Sigmoid colon (tissue), 7 donors: ENCODE results near the gene TRIM45. TPM values are rescaled to one million over a fixed set of nuclear protein-coding genes. Genes with fewer than 3 reads are reported as not detected.
"Not testable (repeated sequence)": the region's sequence is repeated elsewhere in the genome, so short reads cannot be mapped to it uniquely, and the experiment has no call there.

Source experiments
- DNase-seq: peaks from one replicate; pipeline ENCODE4 v3.0.0-alpha.2; 2019
- H3K27ac ChIP-seq, 4 donors: fragments of 200-600 bp; sonication (generic); one replicate each; pipeline ENCODE4 v1.5.1; 2016 to 2019; ENCODE audit warnings: mild to moderate bottlenecking in 1 of 4
- H3K27me3 ChIP-seq, 3 donors: fragments of 200-600 bp; sonication (generic); one replicate each; pipeline ENCODE4 v1.5.1; 2019; ENCODE audit warnings: mild to moderate bottlenecking in 1 of 3
- H3K36me3 ChIP-seq, 4 donors: fragments of 200-600 bp; sonication (generic); one replicate each; pipeline ENCODE4 v1.5.1; 2016 to 2019
- H3K4me1 ChIP-seq, 4 donors: fragments of 200-600 bp; sonication (generic); one replicate each; pipeline ENCODE4 v1.5.1; 2017 to 2019
- H3K4me3 ChIP-seq, 4 donors: fragments of 200-600 bp; sonication (generic); one replicate each; pipeline ENCODE4 v1.5.1; 2017 to 2019; ENCODE audit warnings: mild to moderate bottlenecking in 2 of 4, moderate library complexity in 1 of 4
- H3K9me3 ChIP-seq, 4 donors: fragments of 200-600 bp in 3 of 4; sonication (generic) in 3 of 4; one replicate each; pipeline versions ENCODE4 v1.5.1 to v1.6.1; 2013 to 2019
- CTCF ChIP-seq, 4 experiments: fragments of 450-650 bp in 3 of 4; fragments of 200-600 bp in 1 of 4; IDR thresholded peaks; one replicate each; pipeline ENCODE4 v1.5.1; 2016 to 2019; ENCODE audit warnings: antibody characterized with exemption in 4 of 4, mild to moderate bottlenecking in 3 of 4, moderate library complexity in 2 of 4
- EP300 ChIP-seq, 4 donors: sonication (generic); formaldehyde crosslinking; IDR thresholded peaks; one replicate each; pipeline ENCODE4 v1.6.1; 2017; ENCODE audit warnings: antibody characterized with exemption in 4 of 4
- POLR2A ChIP-seq, 2 donors: fragments of 450-650 bp; IDR thresholded peaks; one replicate each; pipeline ENCODE4 v1.6.1; 2016; ENCODE audit warnings: antibody characterized with exemption in 2 of 2, mild to moderate bottlenecking in 2 of 2, moderate library complexity in 2 of 2
- POLR2AphosphoS5 ChIP-seq, 4 donors: sonication (generic); formaldehyde crosslinking; IDR thresholded peaks; one replicate each; pipeline ENCODE4 v1.6.1; 2017; ENCODE audit warnings: antibody characterized with exemption in 4 of 4
- WGBS, 2 donors: extraction: QIAGEN DNeasy Blood & Tissue Kit; methylation state at CpG; one replicate each; pipeline ENCODE4 v1.1.7; 2013; 5-methylcytosine and 5-hydroxymethylcytosine counted together
- intact Hi-C: fragments of 100-400 bp; cut with DNase I; formaldehyde crosslinking; loops from one replicate; pipeline ENCODE4 v1.15.1; 2023
- polyA plus RNA-seq, 3 donors: library from polyadenylated mRNA; stranded (reverse); fragments of 200-250 nt; gene quantifications; one replicate each; pipeline ENCODE4 v1.2.3, GENCODE V29; 2013
- total RNA-seq, 4 donors: library from RNA; depleted of rRNA; stranded (reverse); fragments of >200 nt; gene quantifications; one replicate each; pipeline ENCODE4 v1.1.0, GENCODE V29; 2016
- donor health status: healthy with polysubstance abuse.
- donor health status: Bipolar disorder and iron deficiency.
- donor health status: healthy.

Gene TRIM45
- total and polyA plus RNA-seq, 7 donors, result 0.46 to 9.1 (median 2.1) TPM

GRCh38 chr1:117104986-117105385 is 16.6 kb downstream of the TRIM45 start:
- H3K9me3 ChIP-seq, result no peaks in the 10 kb centered on the region
- WGBS, 2 donors, result 85 to 90% methylated on average over 3 of the region's 3 CpGs
- TF ChIP-seq CTCF (IDR thresholded peaks at IDR 0.05) (no peak), POLR2AphosphoS5 (IDR thresholded peaks at IDR 0.05) (no peak), POLR2A (IDR thresholded peaks at IDR 0.05) (no peak), EP300 (IDR thresholded peaks at IDR 0.05) (no peak)
- no peaks in the 10 kb centered on the region for H3K4me1 ChIP-seq
- intact Hi-C loops, result no loop called here
- no peak for DNase-seq
- H3K4me3 ChIP-seq, result no peak overlapping the region
- H3K27ac ChIP-seq, result no peak overlapping the region
- H3K36me3 ChIP-seq, result peaks cover 0 to 16% (median 3%) of the 10 kb centered on the region in 4 donors
- no peaks in the 10 kb centered on the region for H3K27me3 ChIP-seq

GRCh38 chr1:117101858-117102257 is 19.7 kb downstream of the TRIM45 start:
- 97 to 98% methylated on average over 3 of the region's 3 CpGs for WGBS, 2 donors
- H3K4me3 ChIP-seq, DNase-seq, intact Hi-C loops, H3K27me3 ChIP-seq, H3K4me1 ChIP-seq, H3K27ac ChIP-seq, H3K9me3 ChIP-seq: not testable (repeated sequence)
- H3K36me3 ChIP-seq, result peaks cover 0 to 26% (median 5%) of the 10 kb centered on the region in 4 donors

- Histone ChIP-seq H3K27ac (no peak overlapping the region), H3K4me3 (no peak overlapping the region), H3K4me1 (no peaks in the 10 kb centered on the region), H3K27me3 (no peaks in the 10 kb centered on the region), H3K9me3 (no peaks in the 10 kb centered on the region), H3K36me3 (peaks cover 0 to 26% (median 4%) of the 10 kb centered on the region in 4 donors)
- TF ChIP-seq EP300 (IDR thresholded peaks at IDR 0.05), result no peak
- no peak for TF ChIP-seq CTCF (IDR thresholded peaks at IDR 0.05)
- TF ChIP-seq POLR2AphosphoS5 (IDR thresholded peaks at IDR 0.05), result no peak
- no peak for TF ChIP-seq POLR2A (IDR thresholded peaks at IDR 0.05)
- 96 to 99% methylated on average over 1 of the region's 1 CpG for WGBS, 2 donors
- intact Hi-C loops, result no loop called here
- no peak for DNase-seq
Observed at GRCh38 chr1:117101334-117101733, 20.2 kb downstream of the TRIM45 start.

GRCh38 chr1:117098287-117098890 is 23.2 kb downstream of the TRIM45 start:
- DNase-seq, result no peak
- intact Hi-C loops, result no loop called here
- H3K36me3 ChIP-seq, result peaks cover 0 to 26% (median 4%) of the 10 kb centered on the region in 4 donors
- H3K27ac ChIP-seq, result no peak overlapping the region
- no peaks in the 10 kb centered on the region for H3K9me3 ChIP-seq
- no peak overlapping the region for H3K4me3 ChIP-seq
- no peaks in the 10 kb centered on the region for H3K27me3 ChIP-seq
- TF ChIP-seq EP300 (IDR thresholded peaks at IDR 0.05) (no peak), POLR2A (IDR thresholded peaks at IDR 0.05) (no peak), POLR2AphosphoS5 (IDR thresholded peaks at IDR 0.05) (no peak), CTCF (IDR thresholded peaks at IDR 0.05) (no peak)
- WGBS, 2 donors, result 94 to 95% methylated on average over 4 of the region's 4 CpGs
- H3K4me1 ChIP-seq, result peaks cover 0 to 10% (median 9%) of the 10 kb centered on the region in 4 donors

- Histone ChIP-seq H3K4me3 (no peak overlapping the region), H3K27ac (no peak overlapping the region), H3K36me3 (peaks cover 0 to 26% (median 4%) of the 10 kb centered on the region in 4 donors), H3K4me1 (peaks cover 0 to 15% (median 14%) of the 10 kb centered on the region in 4 donors), H3K27me3 (no peaks in the 10 kb centered on the region), H3K9me3 (no peaks in the 10 kb centered on the region)
- intact Hi-C loops, result no loop called here
- no peak for TF ChIP-seq POLR2A (IDR thresholded peaks at IDR 0.05)
- no peak for TF ChIP-seq POLR2AphosphoS5 (IDR thresholded peaks at IDR 0.05)
- no peak for TF ChIP-seq CTCF (IDR thresholded peaks at IDR 0.05)
- no peak for TF ChIP-seq EP300 (IDR thresholded peaks at IDR 0.05)
- 84 to 87% methylated on average over 4 of the region's 4 CpGs for WGBS, 2 donors
- no peak for DNase-seq
Observed at GRCh38 chr1:117097443-117097842, 24.1 kb downstream of the TRIM45 start.
